ENCODE results near the gene PCDHB5.
"Not testable (repeated sequence)": the region's sequence is repeated elsewhere in the genome, so short reads cannot be mapped to it uniquely, and the experiment has no call there.

PCDHB5 gene

DNA sequence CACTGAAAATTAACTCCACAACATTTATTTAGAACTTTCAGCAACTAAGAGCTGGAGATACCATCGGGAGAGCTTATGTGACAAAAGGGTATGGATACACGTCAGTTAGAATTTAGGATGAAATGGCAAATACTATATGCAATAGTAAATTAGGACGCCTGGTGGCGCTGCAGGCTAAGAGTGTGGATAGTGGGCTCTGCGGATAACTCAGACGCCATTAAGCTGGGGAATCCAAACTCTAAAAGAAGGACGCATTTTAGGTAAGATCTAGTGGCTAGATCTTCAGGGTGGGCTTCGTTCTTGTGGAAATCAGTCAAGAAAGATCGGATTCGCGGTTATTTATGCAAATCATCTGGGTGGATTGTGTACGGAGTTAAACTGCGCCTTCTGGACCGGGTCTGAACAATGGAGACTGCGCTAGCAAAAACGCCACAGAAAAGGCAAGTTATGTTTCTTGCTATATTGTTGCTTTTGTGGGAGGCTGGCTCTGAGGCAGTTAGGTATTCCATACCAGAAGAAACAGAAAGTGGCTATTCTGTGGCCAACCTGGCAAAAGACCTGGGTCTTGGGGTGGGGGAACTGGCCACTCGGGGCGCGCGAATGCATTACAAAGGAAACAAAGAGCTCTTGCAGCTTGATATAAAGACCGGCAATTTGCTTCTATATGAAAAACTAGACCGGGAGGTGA, at the start of gene PCDHB5:
Gene PCDHB5 (plus strand): TSS at position 177 of the 688 bp plus-strand sequence. CDS start 229 bp downstream, at position 406.
- DNase-seq (ENCODE audit: low read depth): no peak

DNA sequence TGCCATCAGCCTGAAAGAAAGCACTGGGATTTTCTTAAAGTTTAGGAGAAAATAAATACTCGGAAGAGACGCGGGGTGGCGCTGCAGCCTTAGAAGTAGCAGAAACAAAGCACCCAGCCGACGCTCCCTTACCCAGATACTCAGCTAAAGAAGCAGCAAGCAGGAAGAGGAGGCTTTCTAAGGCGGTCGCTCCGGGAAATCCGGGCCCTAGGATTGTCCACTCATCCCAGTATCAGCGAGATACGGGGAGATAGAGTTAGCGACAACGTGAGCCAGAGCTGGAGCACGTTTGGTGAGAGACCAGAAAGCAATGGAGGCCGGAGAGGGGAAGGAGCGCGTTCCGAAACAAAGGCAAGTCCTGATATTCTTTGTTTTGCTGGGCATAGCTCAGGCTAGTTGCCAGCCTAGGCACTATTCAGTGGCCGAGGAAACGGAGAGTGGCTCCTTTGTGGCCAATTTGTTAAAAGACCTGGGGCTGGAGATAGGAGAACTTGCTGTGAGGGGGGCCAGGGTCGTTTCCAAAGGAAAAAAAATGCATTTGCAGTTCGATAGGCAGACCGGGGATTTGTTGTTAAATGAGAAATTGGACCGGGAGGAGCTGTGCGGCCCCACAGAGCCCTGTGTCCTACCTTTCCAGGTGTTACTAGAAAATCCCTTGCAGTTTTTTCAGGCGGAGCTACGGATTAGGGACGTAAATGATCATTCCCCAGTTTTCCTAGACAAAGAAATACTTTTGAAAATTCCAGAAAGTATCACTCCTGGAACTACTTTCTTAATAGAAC, 40.3 kb upstream of the PCDHB5 start, which contains the start of gene PCDHB2:
Gene PCDHB2 (plus strand): TSS at position 135 of the 782 bp plus-strand sequence. CDS start 176 bp downstream, at position 311.
- DNase-seq (ENCODE audit: low read depth): no peak

- no peak for DNase-seq (ENCODE audit: low read depth)
Observed at GRCh38 chr5:141095263-141095641, 39.8 kb upstream of the PCDHB5 start.

GRCh38 chr5:141096181-141096580, 38.8 kb upstream of the PCDHB5 start:
- DNase-seq (ENCODE audit: low read depth): not testable (repeated sequence)

- DNase-seq (ENCODE audit: low read depth): not testable (repeated sequence)
Observed at GRCh38 chr5:141096586-141096985, 38.4 kb upstream of the PCDHB5 start.

- DNase-seq (ENCODE audit: low read depth): no peak
Observed at GRCh38 chr5:141100243-141100805, 34.7 kb upstream of the PCDHB5 start, which contains the start of gene PCDHB3. Gene PCDHB3, plus strand, starts transcription at chr5:141100473. Its CDS starts 177 bp downstream, at chr5:141100650.

- no peak for DNase-seq (ENCODE audit: low read depth)
Observed at GRCh38 chr5:141101059-141101458, 33.9 kb upstream of the PCDHB5 start.

GRCh38 chr5:141102070-141102469, 32.9 kb upstream of the PCDHB5 start:
- DNase-seq (ENCODE audit: low read depth): not testable (repeated sequence)

DNA sequence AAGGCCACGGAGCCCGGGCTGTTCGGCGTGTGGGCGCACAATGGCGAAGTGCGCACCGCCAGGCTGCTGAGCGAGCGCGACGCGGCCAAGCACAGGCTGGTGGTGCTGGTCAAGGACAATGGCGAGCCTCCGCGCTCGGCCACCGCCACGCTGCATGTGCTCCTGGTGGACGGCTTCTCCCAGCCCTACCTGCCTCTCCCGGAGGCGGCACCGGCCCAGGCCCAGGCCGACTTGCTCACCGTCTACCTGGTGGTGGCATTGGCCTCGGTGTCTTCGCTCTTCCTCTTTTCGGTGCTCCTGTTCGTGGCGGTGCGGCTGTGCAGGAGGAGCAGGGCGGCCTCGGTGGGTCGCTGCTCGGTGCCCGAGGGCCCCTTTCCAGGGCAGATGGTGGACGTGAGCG, 32.5 kb upstream of the PCDHB5 start:
- DNase-seq (ENCODE audit: low read depth): not testable (repeated sequence)

GRCh38 chr5:141105350-141105749, 29.7 kb upstream of the PCDHB5 start:
- no peak for DNase-seq (ENCODE audit: low read depth)

DNA sequence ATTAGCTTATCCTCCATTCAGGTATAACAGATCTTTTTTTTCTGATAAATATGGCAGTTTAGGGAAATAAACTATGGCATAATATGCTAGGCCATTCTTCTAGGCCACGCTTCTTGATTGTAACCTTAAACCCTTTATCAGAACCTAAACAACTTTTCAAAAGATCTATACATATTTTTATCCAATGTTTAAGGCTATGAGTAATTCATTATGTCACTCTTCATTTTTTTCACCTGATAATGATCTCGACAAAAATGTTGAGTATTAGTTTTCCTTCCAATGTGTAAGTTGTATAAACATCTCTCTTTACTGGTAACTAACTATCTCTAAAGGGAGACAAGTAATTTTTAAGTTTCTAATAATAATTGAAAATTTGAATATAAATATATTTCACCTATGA, 15.8 kb upstream of the PCDHB5 start:
- DNase-seq (ENCODE audit: low read depth): no peak

GRCh38 chr5:141121563-141121962, 13.4 kb upstream of the PCDHB5 start, which contains the start of gene PCDHB4:
Gene PCDHB4, plus strand, starts transcription at chr5:141121818. Its CDS starts 181 bp downstream, at chr5:141121999.
- DNase-seq (ENCODE audit: low read depth): no peak

DNA sequence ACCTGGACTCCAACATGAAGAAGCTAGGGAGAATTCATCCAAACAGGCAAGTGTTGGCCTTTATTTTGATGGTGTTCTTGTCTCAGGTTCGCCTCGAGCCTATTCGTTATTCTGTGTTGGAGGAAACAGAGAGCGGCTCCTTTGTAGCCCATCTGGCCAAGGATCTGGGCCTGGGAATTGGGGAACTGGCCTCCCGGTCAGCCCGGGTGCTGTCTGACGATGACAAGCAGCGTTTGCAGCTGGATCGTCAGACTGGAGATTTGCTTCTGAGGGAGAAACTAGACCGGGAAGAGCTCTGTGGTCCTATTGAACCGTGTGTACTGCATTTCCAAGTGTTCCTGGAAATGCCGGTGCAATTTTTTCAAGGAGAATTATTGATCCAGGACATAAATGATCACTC, 13.0 kb upstream of the PCDHB5 start:
- DNase-seq (ENCODE audit: low read depth): no peak

DNA sequence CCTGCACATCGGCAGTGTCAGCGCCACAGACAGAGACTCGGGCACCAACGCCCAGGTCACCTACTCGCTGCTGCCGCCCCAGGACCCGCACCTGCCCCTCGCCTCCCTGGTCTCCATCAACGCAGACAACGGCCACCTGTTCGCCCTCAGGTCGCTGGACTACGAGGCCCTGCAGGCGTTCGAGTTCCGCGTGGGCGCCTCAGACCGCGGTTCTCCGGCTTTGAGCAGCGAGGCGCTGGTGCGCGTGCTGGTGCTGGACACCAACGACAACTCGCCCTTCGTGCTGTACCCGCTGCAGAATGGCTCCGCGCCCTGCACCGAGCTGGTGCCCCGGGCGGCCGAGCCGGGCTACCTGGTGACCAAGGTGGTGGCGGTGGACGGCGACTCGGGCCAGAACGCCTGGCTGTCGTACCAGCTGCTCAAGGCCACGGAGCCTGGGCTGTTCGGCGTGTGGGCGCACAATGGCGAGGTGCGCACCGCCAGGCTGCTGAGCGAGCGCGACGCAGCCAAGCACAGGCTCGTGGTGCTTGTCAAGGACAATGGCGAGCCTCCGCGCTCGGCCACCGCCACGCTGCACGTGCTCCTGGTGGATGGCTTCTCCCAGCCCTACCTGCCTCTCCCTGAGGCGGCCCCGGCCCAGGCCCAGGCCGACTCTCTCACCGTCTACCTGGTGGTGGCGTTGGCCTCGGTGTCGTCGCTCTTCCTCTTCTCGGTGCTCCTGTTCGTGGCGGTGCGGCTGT, 11.4 kb upstream of the PCDHB5 start:
- not testable (repeated sequence) for DNase-seq (ENCODE audit: low read depth)

DNA sequence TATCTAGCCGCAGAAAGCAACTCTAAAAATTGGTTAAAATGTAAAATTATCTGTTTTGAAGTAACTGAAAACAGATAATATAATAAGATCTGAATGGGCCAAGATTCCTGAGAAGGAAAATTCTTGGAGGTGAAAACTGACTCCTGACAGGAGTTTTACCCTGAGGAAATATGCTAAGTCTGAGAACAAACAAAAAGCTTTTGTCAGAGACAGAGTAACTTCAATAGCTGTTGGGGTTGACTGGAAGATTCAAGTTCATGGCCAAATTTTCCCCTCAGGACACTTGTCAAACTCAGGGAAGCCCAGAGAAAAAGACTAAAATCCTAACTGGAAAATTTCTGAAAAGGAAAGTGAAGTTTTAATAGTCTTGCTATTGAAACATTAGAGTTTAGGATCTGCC, 7.7 kb upstream of the PCDHB5 start:
- DNase-seq (ENCODE audit: low read depth): no peak

- DNase-seq (ENCODE audit: low read depth): no peak
Observed at GRCh38 chr5:141135718-141136266, 786 bp downstream of the PCDHB5 start.

DNA sequence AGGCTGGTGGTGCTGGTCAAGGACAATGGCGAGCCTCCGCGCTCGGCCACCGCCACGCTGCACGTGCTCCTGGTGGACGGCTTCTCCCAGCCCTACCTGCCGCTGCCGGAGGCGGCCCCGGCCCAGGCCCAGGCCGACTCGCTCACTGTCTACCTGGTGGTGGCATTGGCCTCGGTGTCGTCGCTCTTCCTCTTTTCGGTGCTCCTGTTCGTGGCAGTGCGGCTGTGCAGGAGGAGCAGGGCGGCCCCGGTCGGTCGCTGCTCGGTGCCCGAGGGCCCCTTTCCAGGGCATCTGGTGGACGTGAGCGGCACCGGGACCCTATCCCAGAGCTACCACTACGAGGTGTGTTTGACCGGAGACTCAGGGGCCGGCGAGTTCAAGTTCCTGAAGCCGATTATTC, 2.3 kb downstream of the PCDHB5 start:
- DNase-seq (ENCODE audit: low read depth): not testable (repeated sequence)

DNA sequence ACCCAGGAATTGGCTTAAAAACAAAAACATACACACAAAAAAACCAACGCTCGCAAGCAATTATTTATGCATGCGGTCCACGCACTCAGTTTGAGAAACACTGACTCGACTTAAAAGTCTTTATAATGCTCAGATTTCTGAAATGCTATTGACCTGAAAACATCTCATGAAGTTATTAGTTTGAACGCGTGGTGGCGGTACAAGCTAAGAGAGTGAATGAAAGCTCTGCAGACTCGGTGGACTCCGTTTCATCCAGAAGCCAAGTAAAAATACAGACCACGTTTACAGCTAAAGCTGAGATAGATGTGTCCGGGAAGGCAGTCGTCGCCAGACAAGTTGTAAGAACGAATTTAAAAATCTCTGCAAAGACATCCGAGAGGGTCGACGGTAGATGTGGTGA, 14.8 kb downstream of the PCDHB5 start, which contains the start of gene PCDHB6:
Gene PCDHB6 (plus strand): TSS at position 246 of the 400 bp plus-strand sequence. CDS start 201 bp downstream, outside the sequence.
- DNase-seq (ENCODE audit: low read depth): no peak

GRCh38 chr5:141150224-141150992, 15.4 kb downstream of the PCDHB5 start:
- no peak for DNase-seq (ENCODE audit: low read depth)

DNA sequence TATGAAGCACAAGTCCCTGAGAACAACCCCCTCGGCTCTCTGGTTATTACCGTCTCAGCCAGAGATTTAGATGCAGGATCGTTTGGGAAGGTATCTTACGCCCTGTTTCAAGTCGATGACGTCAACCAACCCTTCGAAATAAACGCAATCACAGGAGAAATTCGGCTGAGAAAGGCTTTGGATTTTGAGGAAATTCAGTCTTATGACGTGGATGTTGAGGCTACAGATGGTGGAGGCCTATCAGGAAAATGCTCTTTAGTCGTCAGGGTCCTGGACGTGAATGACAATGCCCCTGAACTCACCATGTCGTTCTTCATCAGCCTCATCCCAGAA, 16.0 kb downstream of the PCDHB5 start:
- no peak for DNase-seq (ENCODE audit: low read depth)

- not testable (repeated sequence) for DNase-seq (ENCODE audit: low read depth)
Observed at GRCh38 chr5:141151632-141152031, 16.6 kb downstream of the PCDHB5 start.

Data from activated T-helper 1 cell treated with Interleukin-2 at 50 U/mL for 16 hours (primary cell).